Natural killer cell (primary cell): ENCODE results near the gene DNAAF5. TPM values are rescaled to one million over a fixed set of nuclear protein-coding genes. Genes with fewer than 3 reads are reported as not detected.
A peak's percentile ranks its signal among the peaks of the same experiment; 100 is the strongest.

Source experiments
- ATAC-seq, 3 donors: fragments of 150-1000 bp in 2 of 3; fragments of 200-7000 bp in 1 of 3; cut with Tn5 transposase; 1 replicate in 1 of 3; 2 replicates in 2 of 3; pipeline ENCODE4 v1.10.0; 2021; ENCODE audit warnings: mild to moderate bottlenecking in 2 of 3, moderate library complexity in 2 of 3
- DNase-seq, 2 donors: peaks; one replicate each; pipeline versions ENCODE4 v3.0.0 to v3.0.0-alpha.2; 2013 to 2021; ENCODE audit warnings: mixed read lengths in 1 of 2
- H3K27ac ChIP-seq: one replicate; pipeline ENCODE4 v1.5.1; 2013; ENCODE audit warnings: mild to moderate bottlenecking, low read length
- H3K27me3 ChIP-seq: one replicate; pipeline ENCODE4 v1.6.1; 2013; ENCODE audit warnings: low read length; ENCODE audit not compliant: control insufficient read depth, insufficient read depth
- H3K36me3 ChIP-seq: one replicate; pipeline ENCODE4 v1.6.1; 2013; ENCODE audit warnings: low read length; ENCODE audit not compliant: control insufficient read depth, insufficient read depth
- H3K4me1 ChIP-seq: one replicate; pipeline ENCODE4 v1.6.1; 2013; ENCODE audit warnings: low read length; ENCODE audit not compliant: control insufficient read depth, insufficient read depth
- H3K4me3 ChIP-seq: one replicate; pipeline ENCODE4 v1.5.1; 2013; ENCODE audit warnings: low read length
- H3K9me3 ChIP-seq: one replicate; pipeline ENCODE4 v1.6.1; 2013; ENCODE audit warnings: low read length; ENCODE audit not compliant: control insufficient read depth, insufficient read depth
- H3K27ac Mint-ChIP-seq, 2 donors: one replicate each; pipeline ENCODE4 v1.8.0; 2022; ENCODE audit warnings: mild to moderate bottlenecking in 2 of 2, mixed read lengths in 2 of 2, moderate library complexity in 1 of 2
- H3K27me3 Mint-ChIP-seq, 2 donors: one replicate each; pipeline ENCODE4 v1.8.0; 2022; ENCODE audit warnings: low read depth in 2 of 2, mixed read lengths in 2 of 2
- H3K36me3 Mint-ChIP-seq: one replicate; pipeline ENCODE4 v1.8.0; 2022; ENCODE audit warnings: mixed read lengths
- H3K4me1 Mint-ChIP-seq, 2 donors: one replicate each; pipeline ENCODE4 v1.8.0; 2022; ENCODE audit warnings: mixed read lengths in 2 of 2
- H3K4me3 Mint-ChIP-seq: one replicate; pipeline ENCODE4 v1.8.0; 2022; ENCODE audit warnings: mild to moderate bottlenecking, moderate library complexity, mixed read lengths
- H3K9me3 Mint-ChIP-seq, 2 donors: one replicate each; pipeline ENCODE4 v1.8.0; 2022; ENCODE audit warnings: mixed read lengths in 2 of 2
- CTCF ChIP-seq: fragments of 200-600 bp; IDR thresholded peaks from one replicate; pipeline ENCODE4 v1.8.0; 2022; ENCODE audit warnings: antibody characterized with exemption
- WGBS: methylation state at CpG from one replicate; pipeline ENCODE4 v1.1.7; 2013; ENCODE audit warnings: missing lambda C conversion rate; ENCODE audit not compliant: insufficient coverage; 5-methylcytosine and 5-hydroxymethylcytosine counted together
- intact Hi-C: fragments of 100-400 bp; cut with micrococcal nuclease; formaldehyde crosslinking; loops from one replicate; pipeline ENCODE4 v1.14.2; 2022
- total RNA-seq, 4 donors: library from RNA; stranded (reverse); fragments of 120-200 nt in 1 of 4; gene quantifications; one replicate each; pipeline versions ENCODE4 v1.2.3 to v1.2.4, GENCODE V29; 2013 to 2022

DNAAF5 gene
- total RNA-seq, 3 donors from 2014 or later (not counting 1 experiment from before 2014, with no cell fraction given): 6.7 to 10.3 (median 10.3) TPM

- intact Hi-C loops: no loop called here
Measured at GRCh38 chr7:738723-739454, 12.4 kb downstream of the DNAAF5 start.

GRCh38 chr7:739455-739982 is 13.0 kb downstream of the DNAAF5 start:
- DNase-seq (no peak), ATAC-seq (no peak)
- intact Hi-C loops: no loop called here
- TF ChIP-seq CTCF: no peak
- Mint-ChIP-seq H3K36me3 (no peaks in the 10 kb centered on the region), H3K4me3 (no peak overlapping the region), H3K27me3 (no peaks in the 10 kb centered on the region), H3K27ac (no peak overlapping the region), H3K4me1 (no peaks in the 10 kb centered on the region), H3K9me3 (no peaks in the 10 kb centered on the region)
- Histone ChIP-seq H3K27ac (no peak overlapping the region), H3K9me3 (peaks cover 6% of the 10 kb centered on the region), H3K27me3 (no peaks in the 10 kb centered on the region), H3K36me3 (peaks cover 17% of the 10 kb centered on the region), H3K4me3 (no peak overlapping the region), H3K4me1 (no peaks in the 10 kb centered on the region)
- WGBS: 96% methylated on average over 31 of the region's 31 CpGs

More at GRCh38 chr7:738723-739454, 12.4 kb downstream of the DNAAF5 start:
- no peaks in the 10 kb centered on the region for H3K4me1 ChIP-seq
- H3K27ac ChIP-seq: no peak overlapping the region
- 96% methylated on average over 24 of the region's 24 CpGs for WGBS
- H3K9me3 ChIP-seq: peaks cover 8% of the 10 kb centered on the region
- no peak for ATAC-seq
- H3K27me3 Mint-ChIP-seq: no peaks in the 10 kb centered on the region
- no peaks in the 10 kb centered on the region for H3K9me3 Mint-ChIP-seq
- no peak for DNase-seq
- no peak overlapping the region for H3K4me3 Mint-ChIP-seq
- no peaks in the 10 kb centered on the region for H3K27me3 ChIP-seq
- no peak for TF ChIP-seq CTCF
- no peaks in the 10 kb centered on the region for H3K36me3 Mint-ChIP-seq
- H3K4me3 ChIP-seq: no peak overlapping the region
- H3K4me1 Mint-ChIP-seq: no peaks in the 10 kb centered on the region
- H3K27ac Mint-ChIP-seq: no peak overlapping the region
- H3K36me3 ChIP-seq: peaks cover 17% of the 10 kb centered on the region

GRCh38 chr7:739983-740942 is 13.8 kb downstream of the DNAAF5 start:
- no peaks in the 10 kb centered on the region for H3K36me3 Mint-ChIP-seq
- WGBS: 96% methylated on average over 46 of the region's 46 CpGs

More at GRCh38 chr7:739983-740942, 13.8 kb downstream of the DNAAF5 start:
- ATAC-seq (peak in 1 of 3 donors; percentile 36), DNase-seq (no peak)
- intact Hi-C loops: no loop called here
- no peaks in the 10 kb centered on the region for H3K27me3 Mint-ChIP-seq
- H3K4me1 Mint-ChIP-seq: no peaks in the 10 kb centered on the region
- no peak for TF ChIP-seq CTCF
- no peaks in the 10 kb centered on the region for H3K27me3 ChIP-seq
- H3K9me3 ChIP-seq: no peaks in the 10 kb centered on the region
- peaks cover 17% of the 10 kb centered on the region for H3K36me3 ChIP-seq
- no peak overlapping the region for H3K27ac Mint-ChIP-seq
- no peak overlapping the region for H3K4me3 Mint-ChIP-seq
- no peak overlapping the region for H3K27ac ChIP-seq
- H3K4me1 ChIP-seq: no peaks in the 10 kb centered on the region
- no peaks in the 10 kb centered on the region for H3K9me3 Mint-ChIP-seq
- no peak overlapping the region for H3K4me3 ChIP-seq
